ENCODE results near the gene HDAC3. TPM values are rescaled to one million over a fixed set of nuclear protein-coding genes. Genes with fewer than 3 reads are reported as not detected.

HDAC3 gene
- total and polyA plus RNA-seq, 11 donors: 24.5 to 39.0 (median 32.3) TPM

DNA sequence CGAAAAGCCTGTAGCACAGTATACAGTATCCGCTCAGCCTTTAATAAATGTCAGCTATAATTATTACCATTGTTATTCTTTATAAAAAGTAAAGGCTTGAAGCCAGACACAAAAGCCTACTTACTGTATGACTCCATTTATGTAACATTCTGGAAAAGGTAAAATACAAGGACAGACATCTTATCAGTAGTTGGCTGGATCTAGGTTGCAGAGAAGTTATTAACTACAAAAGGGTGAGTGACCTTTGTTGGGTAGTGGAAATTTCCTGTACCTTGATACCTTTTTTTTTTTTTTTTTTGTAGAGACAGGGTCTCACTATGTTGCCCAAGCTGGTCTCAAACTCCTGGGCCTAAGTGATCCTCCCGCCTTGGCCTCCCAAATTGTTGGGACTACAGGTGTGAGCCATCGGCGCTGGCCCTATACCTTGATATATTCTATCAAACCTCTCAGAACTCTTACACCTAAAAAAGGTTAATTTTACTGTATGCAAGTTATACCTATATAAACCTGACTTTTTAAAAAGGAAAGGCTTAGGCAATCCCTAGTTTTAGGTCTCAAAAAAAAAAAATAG, 6.0 kb downstream of the HDAC3 start:
- intact Hi-C loops (cut with DNase I): loop anchor here in 1 of 10 donors (5.0 kb wide), 1 partner anchor 567 kb away; no protein-coding TSS in a partner anchor
- peaks cover 0 to 85% (median 56%) of the 10 kb centered on the region in 9 donors for H3K36me3 ChIP-seq
- H3K4me3 ChIP-seq: no peak overlapping the region
- 89 to 97% (median 94%) methylated on average over 5 of the region's 5 CpGs for WGBS, 4 donors
- ATAC-seq (no peak), DNase-seq (no peak)
- no peak overlapping the region for H3K27ac ChIP-seq
- TF ChIP-seq CTCF (IDR thresholded peaks at IDR 0.05): no peak
- no peak for TF ChIP-seq POLR2A (IDR thresholded peaks at IDR 0.05)
- no peaks in the 10 kb centered on the region for H3K27me3 ChIP-seq
- peaks cover 0 to 29% (median 13%) of the 10 kb centered on the region in 12 donors for H3K4me1 ChIP-seq
- H3K9me3 ChIP-seq: no peaks in the 10 kb centered on the region

DNA sequence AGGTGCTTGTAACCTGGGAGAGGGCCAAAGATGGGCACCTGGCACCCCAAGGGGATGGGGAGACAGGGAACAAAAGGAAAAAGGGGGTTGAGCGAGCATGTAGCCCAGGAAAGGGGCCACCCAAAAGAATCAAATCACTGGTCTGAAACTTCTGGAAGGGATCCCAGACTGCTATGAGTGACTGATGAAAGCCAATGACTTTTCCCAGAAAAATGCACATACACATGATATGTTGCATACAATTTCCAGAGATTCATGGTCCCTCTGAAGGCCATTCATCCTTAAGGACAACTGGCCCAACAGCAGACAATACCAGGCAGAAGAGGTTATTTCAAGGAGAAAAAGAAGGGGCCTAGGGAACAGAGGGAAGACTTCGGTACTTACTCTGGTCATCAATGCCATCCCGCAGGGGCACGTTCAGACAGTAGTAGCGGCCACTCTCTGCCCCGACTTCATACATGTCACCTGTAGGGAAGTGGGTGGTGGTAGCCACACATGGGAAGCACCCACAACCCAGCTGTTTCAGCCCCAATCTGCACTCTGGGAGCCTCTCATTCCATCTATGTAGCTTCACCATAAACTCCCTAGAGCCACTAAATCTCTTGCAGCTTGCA, 8.4 kb downstream of the HDAC3 start:
- H3K27ac ChIP-seq: no peak overlapping the region
- H3K4me3 ChIP-seq: no peak overlapping the region
- ATAC-seq: no peak
- peaks cover 0 to 16% (median 0%) of the 10 kb centered on the region in 12 donors for H3K4me1 ChIP-seq
- no peak for DNase-seq
- no peaks in the 10 kb centered on the region for H3K9me3 ChIP-seq
- intact Hi-C loops (cut with DNase I): loop anchor here in 1 of 10 donors (10.0 kb wide), 1 partner anchor 53 kb away; no protein-coding TSS in a partner anchor
- no peak for TF ChIP-seq POLR2A (IDR thresholded peaks at IDR 0.05)
- WGBS, 4 donors: 95 to 99% (median 96%) methylated on average over 6 of the region's 6 CpGs
- peaks cover 0 to 100% (median 80%) of the 10 kb centered on the region in 9 donors for H3K36me3 ChIP-seq
- H3K27me3 ChIP-seq: no peaks in the 10 kb centered on the region

GRCh38 chr5:141623611-141624010, 13.0 kb downstream of the HDAC3 start:
- Histone ChIP-seq H3K36me3 (peaks cover 0 to 90% (median 83%) of the 10 kb centered on the region in 9 donors), H3K27me3 (no peaks in the 10 kb centered on the region), H3K4me1 (peaks cover 0 to 25% (median 2%) of the 10 kb centered on the region in 12 donors), H3K4me3 (no peak overlapping the region), H3K9me3 (no peaks in the 10 kb centered on the region), H3K27ac (peak overlapping the region in 1 of 12 donors; percentile 72)
- no peak for DNase-seq
- intact Hi-C loops (cut with DNase I): loop anchor here in 2 of 10 donors (5.0 to 10.0 kb wide), 2 partner anchors 41 to 49 kb away; no protein-coding TSS in a partner anchor
- no peak for ATAC-seq
- WGBS, 4 donors: 81 to 91% (median 88%) methylated on average over 5 of the region's 5 CpGs
- TF ChIP-seq CTCF (IDR thresholded peaks at IDR 0.05) (no peak), POLR2A (IDR thresholded peaks at IDR 0.05) (no peak)

- H3K36me3 ChIP-seq: peaks cover 0 to 86% (median 79%) of the 10 kb centered on the region in 9 donors
- no peak overlapping the region for H3K4me3 ChIP-seq
- ATAC-seq: no peak
- peaks cover 0 to 25% (median 2%) of the 10 kb centered on the region in 12 donors for H3K4me1 ChIP-seq
- H3K27me3 ChIP-seq: no peaks in the 10 kb centered on the region
- TF ChIP-seq POLR2A (IDR thresholded peaks at IDR 0.05) (no peak), CTCF (IDR thresholded peaks at IDR 0.05) (no peak)
- DNase-seq: no peak
- peak overlapping the region in 1 of 12 donors; percentile 72 for H3K27ac ChIP-seq
- intact Hi-C loops (cut with DNase I): loop anchor here in 2 of 10 donors (5.0 to 10.0 kb wide), 2 partner anchors 41 to 48 kb away; no protein-coding TSS in a partner anchor
- no peaks in the 10 kb centered on the region for H3K9me3 ChIP-seq
Observed at GRCh38 chr5:141623186-141623585, 13.5 kb downstream of the HDAC3 start.

Data from heart left ventricle (tissue), 16 donors.